Stimulated activated CD4-positive, alpha-beta T cell treated with anti-CD3 and anti-CD28 coated beads, Interleukin-2, amount 100 ng/mL, for 24 hours (primary cell): Measurements from ENCODE around the gene FAM162B.
"Not testable (repeated sequence)": the region's sequence is repeated elsewhere in the genome, so short reads cannot be mapped to it uniquely, and the experiment has no call there.

Experiments
- DNase-seq, 2 donors: peaks; one replicate each; pipeline ENCODE4 v3.0.0-alpha.2; 2020

Gene FAM162B

GRCh38 chr6:116714761-116715160, 50.8 kb downstream of the FAM162B start:
- DNase-seq, result no peak

- no peak for DNase-seq
These were observed 51.2 kb downstream of the FAM162B start for GRCh38 chr6:116714296-116714695.

DNA sequence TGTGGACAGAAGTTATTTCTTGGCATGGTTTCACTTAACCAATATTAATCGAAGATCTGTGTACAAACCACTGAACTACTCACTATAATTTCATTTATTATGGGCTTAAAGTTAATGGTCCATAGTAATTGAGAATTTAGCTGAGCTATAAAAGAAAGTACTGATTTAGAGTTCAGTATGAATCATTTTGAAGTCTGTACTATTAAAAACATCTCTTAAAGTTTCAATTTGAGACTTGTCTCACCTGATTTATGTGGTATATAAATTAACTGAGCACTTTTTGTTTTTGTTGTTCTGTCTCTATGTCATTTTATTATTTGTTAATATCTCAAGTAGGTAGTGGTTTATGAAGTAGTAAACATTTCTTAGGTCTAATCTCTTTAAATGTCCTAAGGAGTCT, 59.6 kb downstream of the FAM162B start:
- no peak for DNase-seq

DNA sequence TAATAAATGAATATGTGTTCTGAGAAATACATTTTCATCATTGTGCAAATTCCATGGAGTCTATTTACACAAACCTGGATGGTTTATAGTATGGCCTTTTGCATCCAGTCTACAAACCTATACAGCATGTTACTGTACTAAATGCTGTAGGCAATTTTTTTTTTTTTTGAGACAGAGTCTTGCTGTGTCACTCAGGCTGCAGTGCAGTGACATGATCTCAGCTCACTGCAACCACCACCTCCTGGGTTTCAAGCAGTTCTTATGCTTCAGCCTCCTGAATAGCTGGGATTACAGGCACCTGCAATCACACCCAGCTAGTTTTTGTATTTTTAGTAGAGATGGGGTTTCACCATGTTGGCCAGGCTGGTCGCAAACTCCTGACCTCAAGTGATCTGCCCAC, 61.6 kb downstream of the FAM162B start:
- not testable (repeated sequence) for DNase-seq
